ENCODE measurements around the gene SALL3. TPM values are rescaled to one million over a fixed set of nuclear protein-coding genes. Genes with fewer than 3 reads are reported as not detected.

The SALL3 gene
- total and polyA plus RNA-seq, 2 donors (not counting 3 experiments of a cell fraction or from before 2014, with no cell fraction given) = not detected

- dilution Hi-C loops (cut with MboI; ENCODE audit: extremely low pct_ligation_motif_present, low sequenced_read_pairs) = no loop called here
These were observed 18.9 kb downstream of the SALL3 start for GRCh38 chr18:78998371-78999071.

More at GRCh38 chr18:78998371-78999071, 18.9 kb downstream of the SALL3 start:
- no peak for FAIRE-seq
- Histone ChIP-seq H2AFZ (ENCODE audit: low read depth, low read length) (no peak overlapping the region), H3K27ac (ENCODE audit: insufficient read depth, low read depth, low read length) (no peak overlapping the region), H3K9ac (replicated peaks; ENCODE audit: extremely low read depth, insufficient read depth, low read length) (no peak overlapping the region), H3K9me3 (replicated peaks; ENCODE audit: control insufficient read depth, insufficient read depth, low read length) (no peaks in the 10 kb centered on the region), H4K20me1 (replicated peaks; ENCODE audit: control insufficient read depth, extremely low read depth, insufficient read depth, low read length) (no peaks in the 10 kb centered on the region), H3K27me3 (ENCODE audit: control insufficient read depth in 2 of 2, insufficient read depth in 2 of 2, low read length in 2 of 2) (no peaks in the 10 kb centered on the region), H3K4me3 (replicated peaks in 1 of 3; ENCODE audit: insufficient read depth in 1 of 3, low read depth in 1 of 3, low read length in 3 of 3) (no peak overlapping the region), H3K4me2 (ENCODE audit: insufficient read depth, low read length) (no peak overlapping the region), H3K9me1 (replicated peaks; ENCODE audit: control insufficient read depth, extremely low read depth, insufficient read depth, low read length) (no peaks in the 10 kb centered on the region), H3K79me2 (ENCODE audit: control insufficient read depth, insufficient read depth, low read length) (no peaks in the 10 kb centered on the region), H3K36me3 (ENCODE audit: control insufficient read depth in 2 of 2, extremely low read depth in 1 of 2, insufficient read depth in 2 of 2, low read length in 2 of 2) (no peaks in the 10 kb centered on the region), H3K4me1 (ENCODE audit: control insufficient read depth, extremely low read depth, insufficient read depth, low read length) (no peaks in the 10 kb centered on the region)
- intact Hi-C loops (cut with micrococcal nuclease) = no loop called here
- no peak for DNase-seq (ENCODE audit: low read depth, low spot score)
- TF ChIP-seq FOS (IDR thresholded peaks at IDR 0.05; ENCODE audit: borderline replicate concordance, insufficient read depth, low read length) = no peak
- no peak for TF ChIP-seq POLR2AphosphoS5 (IDR thresholded peaks at IDR 0.05; ENCODE audit: insufficient read depth, low read depth, low read length)
- no peak for TF ChIP-seq CTCF (IDR thresholded peaks at IDR 0.05; ENCODE audit: extremely low read depth in 1 of 2, insufficient read depth in 1 of 2, low read depth in 1 of 2, low read length in 2 of 2)
- TF ChIP-seq, protein P1, sequence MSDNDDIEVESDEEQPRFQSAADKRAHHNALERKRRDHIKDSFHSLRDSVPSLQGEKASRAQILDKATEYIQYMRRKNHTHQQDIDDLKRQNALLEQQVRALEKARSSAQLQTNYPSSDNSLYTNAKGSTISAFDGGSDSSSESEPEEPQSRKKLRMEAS (IDR thresholded peaks at IDR 0.05; ENCODE audit: insufficient read depth, insufficient read length) = no peak
- TF ChIP-seq JUN (IDR thresholded peaks at IDR 0.05; ENCODE audit: borderline replicate concordance, insufficient read depth, insufficient read length, low read depth) = no peak
- no peak for TF ChIP-seq POLR2A (IDR thresholded peaks at IDR 0.05; ENCODE audit: low read depth, low read length)
- no peak for TF ChIP-seq GATA2 (IDR thresholded peaks at IDR 0.05; ENCODE audit: insufficient read depth, insufficient read length, low read depth, low read length)
- no peak for TF ChIP-seq MYC (IDR thresholded peaks at IDR 0.05; ENCODE audit: low read depth, low read length)
- no peak for TF ChIP-seq EZH2 (IDR thresholded peaks at IDR 0.05; ENCODE audit: borderline replicate concordance, low read depth, low read length, severe bottlenecking)
- POLR2A ChIA-PET = no interaction called here
- CTCF ChIA-PET = no interaction called here
- no TSS peak for BruUV-seq (replicated peaks)

Measured in endothelial cell of umbilical vein (primary cell).